Kidney (tissue), 14 donors: ENCODE measurements around the gene PTPRM. TPM values are rescaled to one million over a fixed set of nuclear protein-coding genes. Genes with fewer than 3 reads are reported as not detected.

Source experiments
- DNase-seq, 5 donors: peaks; one replicate each; pipeline ENCODE4 v3.0.0-alpha.2; 2013 to 2020
- FAIRE-seq: peaks from 2 replicates; lab custom pipeline; 2012; peaks lifted over from hg19 to GRCh38; lab: Jason Lieb, UNC
- H3K27ac ChIP-seq, 2 donors: one replicate each; pipeline ENCODE4 v1.7.0; 2013; ENCODE audit warnings: low read depth in 2 of 2, low read length in 2 of 2, inconsistent platforms in 1 of 2
- H3K27me3 ChIP-seq: one replicate; pipeline ENCODE4 v1.7.1; 2013; ENCODE audit warnings: low read length, inconsistent platforms; ENCODE audit not compliant: control insufficient read depth, insufficient read depth
- H3K36me3 ChIP-seq, 3 donors: one replicate each; pipeline versions ENCODE4 v1.7.0 to v1.7.1; 2013; ENCODE audit warnings: low read length in 3 of 3, control low read depth in 1 of 3, inconsistent platforms in 1 of 3; ENCODE audit not compliant: insufficient read depth in 3 of 3, control insufficient read depth in 2 of 3
- H3K4me1 ChIP-seq, 3 donors: one replicate each; pipeline versions ENCODE4 v1.7.0 to v1.7.1; 2013; ENCODE audit warnings: low read length in 3 of 3, inconsistent platforms in 1 of 3, low read depth in 1 of 3; ENCODE audit not compliant: control insufficient read depth in 2 of 3, insufficient read depth in 2 of 3
- H3K4me3 ChIP-seq, 3 donors: one replicate each; pipeline versions ENCODE4 v1.7.0 to v1.8.1; 2013; ENCODE audit warnings: low read length in 3 of 3, control low read depth in 1 of 3, inconsistent platforms in 1 of 3
- H3K9ac ChIP-seq, 3 donors: one replicate each; pipeline versions ENCODE4 v1.7.0 to v1.7.1; 2013; ENCODE audit warnings: low read length in 3 of 3, control low read depth in 1 of 3, inconsistent platforms in 1 of 3
- H3K9me3 ChIP-seq, 3 donors: one replicate each; pipeline versions ENCODE4 v1.7.0 to v1.7.1; 2013; ENCODE audit warnings: low read length in 3 of 3, control low read depth in 1 of 3, inconsistent platforms in 1 of 3; ENCODE audit not compliant: control insufficient read depth in 2 of 3, insufficient read depth in 1 of 3
- intact Hi-C: fragments of 100-400 bp; cut with DNase I; formaldehyde crosslinking; loops from one replicate; pipeline ENCODE4 v1.11.1; 2022
- polyA plus RNA-seq: library from polyadenylated mRNA; stranded (reverse); fragments of 350-450 nt; fragmentation: Illumina TruSeq; extraction: RNeasy Lipid Tissue Mini Kit (QIAGEN cat#74804); gene quantifications from one replicate; pipeline ENCODE4 v1.2.3, GENCODE V29; 2014; ENCODE audit warnings: low read depth, low replicate concordance; ENCODE audit not compliant: insufficient read depth
- total RNA-seq: library from RNA; stranded (reverse); fragmentation: NEBNext Ultra II Directional; extraction: Animal tissue kit (Norgen Biotek cat#: 25700); gene quantifications from one replicate; pipeline ENCODE4 v1.2.1, GENCODE V29; 2021
- TF ChIP-seq, protein P1 (sequence below): IDR thresholded peaks from 3 replicates; pipeline ENCODE4 v1.5.1; 2012; ENCODE audit warnings: mild to moderate bottlenecking, moderate library complexity, borderline replicate concordance; ENCODE audit not compliant: insufficient read depth; ENCODE audit errors: extremely low read depth
- donor health status: control.
- donor health status: control.
- donor health status: control.
- donor health status: control.
- donor health status: control.
- donor health status: DM: yes; HTN: yes; CAD: no.
- donor health status: Normal renal cell carcinoma (clear cell type).

PTPRM gene
- total and polyA plus RNA-seq, 2 donors from 2014 or later, result 52.4 to 98.9 TPM

DNA sequence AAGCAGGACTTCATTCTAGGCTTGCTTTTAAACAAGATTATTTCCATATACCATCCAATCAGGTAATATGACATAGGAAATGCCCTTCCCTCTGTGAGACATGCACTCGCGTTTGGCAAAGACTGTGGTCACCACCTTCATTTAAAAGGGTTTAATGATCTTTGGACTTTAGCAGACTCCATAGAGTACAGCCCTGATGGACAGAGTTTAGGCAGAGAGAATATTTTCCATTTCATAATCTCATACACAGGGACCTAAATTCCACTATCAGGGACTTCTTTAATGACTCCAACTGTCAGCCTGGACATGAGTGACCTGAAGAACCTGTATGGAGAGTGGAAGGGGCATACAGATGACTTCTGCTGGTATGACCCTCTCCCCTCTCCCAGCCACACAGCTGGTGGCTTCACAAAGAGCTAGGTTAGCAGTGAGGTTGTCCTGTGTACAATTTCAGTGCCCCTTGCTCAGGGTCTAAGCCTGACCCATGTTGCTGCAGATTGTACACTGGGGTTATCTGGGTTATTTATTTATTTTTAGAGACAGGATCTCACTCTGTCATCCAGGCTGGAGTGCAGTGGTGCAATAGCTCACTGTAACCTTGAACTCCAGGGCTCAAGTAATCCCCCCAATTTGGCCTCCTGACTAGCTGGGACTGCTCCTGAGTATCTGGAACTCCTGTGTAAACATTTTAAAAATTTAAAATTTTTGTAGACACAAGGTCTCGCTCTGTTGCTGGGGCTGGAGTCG is 59.2 kb downstream of the PTPRM start:
- intact Hi-C loops, result no loop called here
- Histone ChIP-seq H3K36me3 (no peaks in the 10 kb centered on the region), H3K4me1 (peaks cover 0 to 12% (median 8%) of the 10 kb centered on the region in 3 donors), H3K9me3 (no peaks in the 10 kb centered on the region), H3K27ac (peak overlapping the region in 1 of 2 donors; percentile 40), H3K27me3 (no peaks in the 10 kb centered on the region), H3K4me3 (no peak overlapping the region), H3K9ac (no peak overlapping the region)
- FAIRE-seq (no peak), DNase-seq (no peak)
- TF ChIP-seq, protein P1, sequence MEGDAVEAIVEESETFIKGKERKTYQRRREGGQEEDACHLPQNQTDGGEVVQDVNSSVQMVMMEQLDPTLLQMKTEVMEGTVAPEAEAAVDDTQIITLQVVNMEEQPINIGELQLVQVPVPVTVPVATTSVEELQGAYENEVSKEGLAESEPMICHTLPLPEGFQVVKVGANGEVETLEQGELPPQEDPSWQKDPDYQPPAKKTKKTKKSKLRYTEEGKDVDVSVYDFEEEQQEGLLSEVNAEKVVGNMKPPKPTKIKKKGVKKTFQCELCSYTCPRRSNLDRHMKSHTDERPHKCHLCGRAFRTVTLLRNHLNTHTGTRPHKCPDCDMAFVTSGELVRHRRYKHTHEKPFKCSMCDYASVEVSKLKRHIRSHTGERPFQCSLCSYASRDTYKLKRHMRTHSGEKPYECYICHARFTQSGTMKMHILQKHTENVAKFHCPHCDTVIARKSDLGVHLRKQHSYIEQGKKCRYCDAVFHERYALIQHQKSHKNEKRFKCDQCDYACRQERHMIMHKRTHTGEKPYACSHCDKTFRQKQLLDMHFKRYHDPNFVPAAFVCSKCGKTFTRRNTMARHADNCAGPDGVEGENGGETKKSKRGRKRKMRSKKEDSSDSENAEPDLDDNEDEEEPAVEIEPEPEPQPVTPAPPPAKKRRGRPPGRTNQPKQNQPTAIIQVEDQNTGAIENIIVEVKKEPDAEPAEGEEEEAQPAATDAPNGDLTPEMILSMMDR, result no peak

DNA sequence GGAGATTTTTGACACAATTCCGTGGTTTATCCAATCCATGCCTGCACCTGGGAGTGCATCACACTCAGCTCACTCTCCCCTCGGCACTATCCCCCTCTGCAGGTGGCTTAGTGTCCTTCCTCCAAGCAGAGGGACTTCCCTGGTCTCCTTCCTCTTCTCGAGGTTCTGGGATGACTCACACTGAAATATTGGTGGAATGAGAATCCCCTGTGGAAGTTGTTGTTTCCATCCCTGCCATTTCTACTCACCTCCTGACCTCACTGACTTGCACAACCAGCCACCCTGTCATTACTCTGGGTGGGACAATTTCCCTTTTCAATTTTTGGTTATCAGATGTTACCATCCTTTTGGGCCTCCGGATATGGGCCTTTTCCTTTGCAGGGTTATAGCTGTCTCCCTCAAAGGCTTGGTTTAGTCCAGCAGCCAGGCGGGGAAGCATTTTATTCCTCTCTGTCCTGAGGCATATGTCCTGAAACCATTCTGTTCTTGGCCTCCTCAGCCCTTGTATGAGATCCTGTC is 59.9 kb downstream of the PTPRM start:
- no peaks in the 10 kb centered on the region for H3K9me3 ChIP-seq
- FAIRE-seq (no peak), DNase-seq (no peak)
- peaks cover 0 to 12% (median 8%) of the 10 kb centered on the region in 3 donors for H3K4me1 ChIP-seq
- no peak overlapping the region for H3K9ac ChIP-seq
- H3K27me3 ChIP-seq, result no peaks in the 10 kb centered on the region
- intact Hi-C loops, result no loop called here
- no peak overlapping the region for H3K4me3 ChIP-seq
- peak overlapping the region in 1 of 2 donors; percentile 18 for H3K27ac ChIP-seq
- TF ChIP-seq, protein P1, result no peak
- H3K36me3 ChIP-seq, result no peaks in the 10 kb centered on the region

DNA sequence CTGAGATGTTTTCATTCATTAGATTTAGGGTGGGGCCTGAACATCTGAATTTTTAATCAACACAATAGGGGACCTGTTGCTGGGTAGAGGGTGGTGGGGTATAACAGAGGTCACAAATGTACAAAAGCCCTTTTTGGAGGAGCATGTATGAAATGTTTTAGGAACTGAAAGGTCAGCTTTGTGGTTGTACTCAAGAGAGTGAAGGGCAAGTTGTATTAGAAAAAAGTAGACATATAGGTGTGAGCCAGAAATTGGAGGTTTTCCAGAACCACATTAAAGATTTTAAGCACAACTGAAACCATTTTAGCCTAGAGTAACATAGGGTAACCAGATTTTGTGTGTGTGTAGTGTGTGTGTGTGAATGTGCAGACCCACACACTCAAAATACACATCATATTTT is 62.3 kb downstream of the PTPRM start:
- H3K4me1 ChIP-seq, result peaks cover 0 to 11% (median 4%) of the 10 kb centered on the region in 3 donors
- H3K36me3 ChIP-seq, result no peaks in the 10 kb centered on the region
- H3K4me3 ChIP-seq, result no peak overlapping the region
- H3K27me3 ChIP-seq, result no peaks in the 10 kb centered on the region
- no peak overlapping the region for H3K9ac ChIP-seq
- no peaks in the 10 kb centered on the region for H3K9me3 ChIP-seq
- DNase-seq, result no peak
- intact Hi-C loops, result no loop called here
- no peak overlapping the region for H3K27ac ChIP-seq
- TF ChIP-seq, protein P1, result no peak
- no peak for FAIRE-seq
